Smooth muscle cell (in vitro differentiated cells): ENCODE data around the gene TREML2. TPM values are rescaled to one million over a fixed set of nuclear protein-coding genes. Genes with fewer than 3 reads are reported as not detected.

ENCODE experiments used
- DNase-seq: peaks from one replicate; lab custom pipeline; 2025; ENCODE audit not compliant: unreplicated experiment; lab: John Stamatoyannopoulos, UW
- H2AFZ ChIP-seq: fragments of 200-600 bp; sonication (generic); 2 replicates; pipeline ENCODE4 v1.6.0; 2016; ENCODE audit warnings: antibody characterized with exemption, low read depth, mild to moderate bottlenecking
- H3F3A ChIP-seq: fragments of 200-600 bp; sonication (generic); 2 replicates; pipeline ENCODE4 v1.6.0; 2017; ENCODE audit warnings: antibody characterized with exemption, low read depth
- H3K27ac ChIP-seq: fragments of 200-600 bp; sonication (generic); 2 replicates; pipeline ENCODE4 v1.5.1; 2016; ENCODE audit warnings: low read depth, mild to moderate bottlenecking
- H3K27me3 ChIP-seq: fragments of 200-600 bp; sonication (generic); 2 replicates; pipeline ENCODE4 v1.6.1; 2016; ENCODE audit warnings: low read depth, mild to moderate bottlenecking
- H3K36me3 ChIP-seq: fragments of 200-600 bp; sonication (generic); 2 replicates; pipeline ENCODE4 v1.5.1; 2016; ENCODE audit warnings: low read depth
- H3K4me1 ChIP-seq: fragments of 200-600 bp; sonication (generic); 2 replicates; pipeline ENCODE4 v1.5.1; 2016; ENCODE audit warnings: low read depth
- H3K4me2 ChIP-seq: fragments of 200-600 bp; sonication (generic); 2 replicates; pipeline ENCODE4 v1.6.0; 2016; ENCODE audit warnings: mild to moderate bottlenecking
- H3K4me3 ChIP-seq: fragments of 200-600 bp; sonication (generic); 2 replicates; pipeline ENCODE4 v1.5.1; 2016; ENCODE audit warnings: mild to moderate bottlenecking
- H3K79me2 ChIP-seq: fragments of 200-600 bp; sonication (generic); 2 replicates; pipeline ENCODE4 v1.6.0; 2016; ENCODE audit warnings: low read depth, mild to moderate bottlenecking
- H3K9ac ChIP-seq: fragments of 200-600 bp; sonication (generic); 2 replicates; pipeline ENCODE4 v1.6.0; 2016; ENCODE audit warnings: low read depth
- H3K9me3 ChIP-seq: fragments of 200-600 bp; sonication (generic); replicated peaks from 2 replicates; pipeline ENCODE4 v1.5.1; 2016; ENCODE audit warnings: low read depth
- H4K20me1 ChIP-seq: fragments of 200-600 bp; sonication (generic); 2 replicates; pipeline ENCODE4 v1.6.0; 2016; ENCODE audit warnings: low read depth
- CTCF ChIP-seq: fragments of 200-600 bp; sonication (generic); IDR thresholded peaks from 2 replicates; pipeline ENCODE4 v1.5.1; 2017; ENCODE audit warnings: borderline replicate concordance, mild to moderate bottlenecking, antibody characterized with exemption; ENCODE audit not compliant: insufficient read depth, poor library complexity, severe bottlenecking
- WGBS: methylation state at CpG from one replicate; pipeline ENCODE4 v1.1.7; 2016; ENCODE audit warnings: low lambda C conversion rate; 5-methylcytosine and 5-hydroxymethylcytosine counted together
- polyA plus RNA-seq: library from polyadenylated mRNA; unstranded; fragments of >200 nt; fragmentation: Nextera tagmentation; extraction: Ambion mirVana; gene quantifications from 2 replicates; pipeline ENCODE4 v1.2.1, GENCODE V29; 2016
- total RNA-seq: library from RNA; depleted of rRNA; stranded (reverse); fragments of >200 nt; gene quantifications from 2 replicates; pipeline ENCODE4 v1.2.3, GENCODE V29; 2014

Gene TREML2
- total and polyA plus RNA-seq, 2 experiments from 2014 or later = not detected

GRCh38 chr6:41194386-41194785, 6.6 kb downstream of the TREML2 start:
- H3K4me1 ChIP-seq = no peaks in the 10 kb centered on the region
- H3K9ac ChIP-seq = no peak overlapping the region
- no peaks in the 10 kb centered on the region for H3K79me2 ChIP-seq
- no peaks in the 10 kb centered on the region for H4K20me1 ChIP-seq
- no peak for TF ChIP-seq CTCF
- no peak overlapping the region for H2AFZ ChIP-seq
- H3F3A ChIP-seq = no peaks in the 10 kb centered on the region
- no peaks in the 10 kb centered on the region for H3K36me3 ChIP-seq
- H3K4me2 ChIP-seq = no peak overlapping the region
- no peaks in the 10 kb centered on the region for H3K9me3 ChIP-seq
- WGBS = 92% methylated on average over 3 of the region's 3 CpGs
- H3K4me3 ChIP-seq = no peak overlapping the region
- DNase-seq = no peak
- peaks cover 50% of the 10 kb centered on the region for H3K27me3 ChIP-seq
- H3K27ac ChIP-seq = no peak overlapping the region

GRCh38 chr6:41193884-41194283, 7.1 kb downstream of the TREML2 start:
- Histone ChIP-seq H3K79me2 (no peaks in the 10 kb centered on the region), H3K4me2 (no peak overlapping the region), H3F3A (no peaks in the 10 kb centered on the region), H3K4me3 (no peak overlapping the region), H4K20me1 (no peaks in the 10 kb centered on the region), H3K9ac (no peak overlapping the region), H3K27me3 (peaks cover 50% of the 10 kb centered on the region), H3K4me1 (no peaks in the 10 kb centered on the region), H2AFZ (no peak overlapping the region), H3K36me3 (no peaks in the 10 kb centered on the region), H3K27ac (no peak overlapping the region), H3K9me3 (no peaks in the 10 kb centered on the region)
- no peak for TF ChIP-seq CTCF
- DNase-seq = no peak
- WGBS = no CpG with 5 or more reads among the region's 5 CpGs

GRCh38 chr6:41193171-41193734, 7.7 kb downstream of the TREML2 start:
- no peak for TF ChIP-seq CTCF
- no peak overlapping the region for H3K9ac ChIP-seq
- H2AFZ ChIP-seq = no peak overlapping the region
- no peaks in the 10 kb centered on the region for H3F3A ChIP-seq
- H3K9me3 ChIP-seq = no peaks in the 10 kb centered on the region
- no peaks in the 10 kb centered on the region for H3K36me3 ChIP-seq
- no peak overlapping the region for H3K4me3 ChIP-seq
- H3K4me1 ChIP-seq = no peaks in the 10 kb centered on the region
- no peaks in the 10 kb centered on the region for H4K20me1 ChIP-seq
- H3K4me2 ChIP-seq = no peak overlapping the region
- peaks cover 50% of the 10 kb centered on the region for H3K27me3 ChIP-seq
- DNase-seq = no peak
- no peaks in the 10 kb centered on the region for H3K79me2 ChIP-seq
- H3K27ac ChIP-seq = no peak overlapping the region
- 87% methylated on average over 5 of the region's 5 CpGs for WGBS

GRCh38 chr6:41191569-41191968, 9.4 kb downstream of the TREML2 start:
- H3K9me3 ChIP-seq = no peaks in the 10 kb centered on the region

More at GRCh38 chr6:41191569-41191968, 9.4 kb downstream of the TREML2 start:
- Histone ChIP-seq H3F3A (no peaks in the 10 kb centered on the region), H3K36me3 (no peaks in the 10 kb centered on the region), H3K4me2 (no peak overlapping the region), H3K4me1 (no peaks in the 10 kb centered on the region), H2AFZ (no peak overlapping the region), H3K9ac (no peak overlapping the region), H3K4me3 (no peak overlapping the region), H3K79me2 (no peaks in the 10 kb centered on the region), H3K27me3 (peaks cover 40% of the 10 kb centered on the region), H3K27ac (no peak overlapping the region), H4K20me1 (no peaks in the 10 kb centered on the region)
- 34% methylated on average over 6 of the region's 6 CpGs for WGBS
- peak; percentile 39 for TF ChIP-seq CTCF
- no peak for DNase-seq
